HG03066 (cell line): ENCODE data around the gene GABPB2.

Experiments used
- ATAC-seq: cut with Tn5 transposase; IDR thresholded peaks from one replicate; pipeline ENCODE4 v1.9.1; 2021; ENCODE audit warnings: low read depth; ENCODE audit not compliant: unreplicated experiment

The GABPB2 gene

DNA sequence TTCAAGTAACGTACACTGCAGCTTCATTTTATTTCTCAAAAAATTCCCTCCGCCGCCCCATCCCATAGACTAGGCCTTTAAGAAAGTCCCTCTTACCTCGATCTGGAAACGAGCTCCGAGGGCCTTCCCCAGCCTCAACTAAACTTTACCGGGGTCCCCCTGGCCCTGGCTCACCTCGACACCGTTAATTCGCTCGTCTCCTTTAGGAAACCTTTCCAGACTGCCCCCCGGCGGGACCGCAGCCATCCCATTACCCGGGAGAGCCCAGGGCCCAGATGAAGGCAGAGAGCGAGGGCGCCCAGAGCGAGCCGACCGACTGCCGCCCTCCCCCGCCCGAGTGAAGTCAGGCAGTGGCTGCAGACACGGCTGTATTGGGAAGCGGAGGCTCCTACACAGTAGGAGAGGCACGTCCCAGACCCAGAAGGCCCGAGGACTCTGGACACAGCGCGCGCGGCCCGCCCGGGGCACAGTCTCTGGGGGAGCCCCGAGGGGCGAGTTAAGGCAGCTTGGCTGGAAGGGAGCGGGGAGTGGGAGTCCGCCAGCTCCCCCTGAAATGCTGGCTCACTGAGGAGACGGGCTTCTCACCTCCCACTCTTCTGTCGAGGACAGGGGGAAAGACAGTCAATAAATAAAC, 61.3 kb downstream of the GABPB2 start:
- ATAC-seq = no peak

DNA sequence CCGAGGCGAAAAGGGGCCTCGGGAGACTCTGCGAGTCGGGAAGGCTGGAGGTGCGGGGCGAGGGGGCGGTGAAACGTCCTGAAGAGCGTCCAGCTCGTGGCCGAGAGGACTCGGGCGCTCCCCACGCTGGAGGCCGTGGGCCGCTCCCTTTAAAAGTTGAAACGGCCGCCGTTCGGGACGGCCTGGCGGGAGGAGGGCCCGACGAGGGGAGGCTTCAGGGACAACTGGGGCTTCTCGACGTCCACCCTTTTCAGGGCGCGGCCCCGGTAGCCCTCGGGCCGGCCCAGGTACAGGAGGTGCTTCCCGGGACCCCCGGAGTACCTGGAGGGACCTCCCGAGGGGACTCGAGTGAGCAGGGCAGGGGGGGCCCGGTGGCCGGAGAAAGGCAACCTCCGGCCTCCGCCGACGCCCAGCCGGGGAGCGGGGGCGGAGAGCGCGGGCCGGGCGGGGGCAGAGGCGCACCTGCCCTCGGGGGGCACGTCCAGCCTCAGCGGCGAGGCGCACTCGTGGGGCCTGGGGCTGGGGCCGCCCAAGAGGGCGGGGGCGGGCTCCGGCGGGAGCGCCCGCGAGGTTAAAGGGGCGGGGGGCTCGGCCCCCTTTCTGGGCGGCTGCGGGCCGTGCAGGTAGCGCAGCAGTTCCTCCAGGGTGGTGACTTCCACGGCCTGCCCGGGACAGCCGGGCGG, 61.9 kb downstream of the GABPB2 start:
- ATAC-seq = no peak

GRCh38 chr1:151133018-151133806, 62.7 kb downstream of the GABPB2 start:
- no peak for ATAC-seq

GRCh38 chr1:151134396-151134795, 63.8 kb downstream of the GABPB2 start:
- ATAC-seq = no peak

- ATAC-seq = no peak
These were observed 64.4 kb downstream of the GABPB2 start for GRCh38 chr1:151134991-151135390.

DNA sequence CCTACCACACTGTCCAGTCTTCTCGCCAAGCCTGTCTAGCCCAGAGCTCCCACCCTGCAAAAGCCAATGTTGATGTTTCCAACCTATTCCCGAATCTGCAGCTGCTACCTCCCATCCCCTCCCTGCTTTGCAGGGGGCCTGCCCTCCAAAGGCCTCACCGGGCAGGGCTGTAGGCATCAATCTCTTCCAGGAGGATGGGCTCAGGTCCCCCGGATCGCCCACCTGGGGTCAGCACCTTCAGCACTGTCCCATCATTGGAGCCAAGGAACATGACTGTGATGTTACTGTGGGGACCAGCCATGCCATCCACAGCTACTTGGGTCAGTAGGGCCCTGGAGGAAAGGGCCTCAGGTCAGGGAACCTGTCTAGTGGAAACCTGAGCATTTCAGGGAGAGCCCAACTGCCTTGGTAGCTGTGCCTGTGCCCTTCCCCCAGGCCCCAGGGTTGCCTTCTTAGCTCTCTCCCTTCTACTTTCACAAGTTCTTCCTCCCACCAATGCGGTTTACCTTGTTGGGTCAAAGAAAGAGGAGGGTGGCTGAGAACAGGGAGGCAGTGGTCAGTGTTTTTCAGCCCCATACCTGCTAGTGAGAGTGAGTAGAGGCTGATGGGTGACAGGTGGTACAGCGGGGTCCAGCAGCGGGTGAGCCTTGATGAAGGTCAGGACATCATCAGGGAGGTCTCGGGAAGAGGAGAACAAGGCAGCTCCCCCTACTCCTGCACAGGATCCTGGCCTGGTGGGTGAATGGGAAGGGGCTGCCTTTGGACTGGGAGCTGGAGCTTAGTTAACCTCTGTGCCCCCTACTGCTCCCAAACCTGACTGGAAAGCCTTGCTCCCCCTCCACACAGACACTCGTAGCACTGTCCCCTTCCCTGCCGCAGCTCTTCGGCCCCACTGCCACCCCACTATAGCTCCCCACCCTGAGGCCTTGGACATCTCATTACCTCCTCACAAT, 65.1 kb downstream of the GABPB2 start:
- no peak for ATAC-seq

DNA sequence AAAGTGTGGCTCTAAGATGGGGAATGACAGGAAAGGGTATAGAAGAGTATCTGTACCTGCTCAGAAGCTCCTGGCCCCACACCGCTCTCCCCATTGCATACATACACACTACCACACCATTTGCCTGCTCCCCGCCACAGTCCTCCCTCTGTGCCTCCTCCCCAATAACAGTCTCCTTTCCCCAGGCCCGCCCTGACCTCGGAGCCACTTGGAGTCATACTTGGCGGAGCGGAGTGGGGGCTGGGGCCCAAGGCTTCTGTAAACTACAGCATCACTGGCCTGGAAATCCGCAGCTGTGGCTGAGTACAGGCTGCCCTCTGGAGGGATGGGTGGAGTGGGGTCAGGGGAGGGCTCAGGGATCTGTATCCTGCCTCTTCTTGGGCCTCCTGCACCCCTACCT, 67.2 kb downstream of the GABPB2 start:
- ATAC-seq = no peak

GRCh38 chr1:151142411-151143056, 72.0 kb downstream of the GABPB2 start:
- no peak for ATAC-seq

DNA sequence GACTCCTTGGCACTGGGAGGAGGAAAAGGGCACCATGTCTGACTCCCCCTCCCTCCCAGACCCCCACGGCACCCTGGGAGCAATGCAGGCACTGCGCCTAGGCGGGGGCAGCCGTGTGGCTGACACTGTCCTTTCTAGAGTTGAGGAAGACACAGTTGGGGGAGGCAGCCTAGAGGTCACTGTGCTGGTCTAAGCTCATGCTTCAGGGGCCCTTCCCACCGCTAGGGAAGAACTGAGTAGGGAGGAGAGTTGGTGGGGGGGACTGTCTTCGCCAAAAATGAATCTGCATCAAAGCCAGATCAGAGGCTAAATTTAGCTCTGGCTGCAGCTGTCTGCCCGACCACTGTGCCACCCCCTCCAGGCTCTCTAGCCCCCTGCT, 72.5 kb downstream of the GABPB2 start:
- ATAC-seq = no peak

GRCh38 chr1:151143986-151144385, 73.4 kb downstream of the GABPB2 start:
- ATAC-seq = no peak

DNA sequence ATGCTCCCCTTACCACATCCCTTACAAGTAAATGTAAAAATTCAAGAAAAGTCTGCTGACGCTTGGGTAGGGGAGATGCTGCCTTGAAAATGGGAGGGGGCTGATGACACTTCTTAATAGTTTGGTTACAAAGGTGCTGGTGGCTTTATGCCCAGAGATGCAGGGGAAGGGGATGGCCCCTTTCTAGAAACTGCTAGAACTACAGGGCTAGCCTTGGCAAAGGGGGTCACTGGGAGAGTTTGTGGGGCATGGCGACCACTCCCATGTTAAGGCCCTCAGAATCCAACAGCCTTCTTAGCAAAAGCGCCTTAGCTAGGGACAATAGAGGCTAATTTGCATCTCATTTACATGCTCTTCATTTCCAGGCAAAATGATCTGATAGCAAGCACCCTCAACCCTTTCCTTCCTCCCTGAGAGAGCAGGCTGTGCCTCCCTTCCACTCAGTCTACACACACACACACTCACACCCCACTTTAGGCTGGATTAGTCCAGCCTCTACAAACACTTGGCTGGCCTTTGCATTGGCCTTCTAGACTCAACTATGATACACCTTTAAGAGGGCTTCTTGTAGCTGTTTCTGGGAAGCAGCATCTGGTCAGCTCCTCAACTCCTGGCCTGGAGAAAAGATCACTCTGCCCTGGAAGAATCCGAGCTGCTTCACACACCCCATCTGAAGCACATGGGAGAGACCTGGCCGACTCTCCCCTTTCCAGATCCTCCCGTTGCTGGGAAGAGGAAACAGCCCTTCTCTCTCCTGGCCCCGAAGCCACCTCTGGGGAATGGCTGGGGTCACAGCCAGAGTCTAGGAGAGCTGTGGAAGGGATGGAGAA, 74.1 kb downstream of the GABPB2 start:
- no peak for ATAC-seq

GRCh38 chr1:151145304-151146071, 74.9 kb downstream of the GABPB2 start:
- no peak for ATAC-seq

DNA sequence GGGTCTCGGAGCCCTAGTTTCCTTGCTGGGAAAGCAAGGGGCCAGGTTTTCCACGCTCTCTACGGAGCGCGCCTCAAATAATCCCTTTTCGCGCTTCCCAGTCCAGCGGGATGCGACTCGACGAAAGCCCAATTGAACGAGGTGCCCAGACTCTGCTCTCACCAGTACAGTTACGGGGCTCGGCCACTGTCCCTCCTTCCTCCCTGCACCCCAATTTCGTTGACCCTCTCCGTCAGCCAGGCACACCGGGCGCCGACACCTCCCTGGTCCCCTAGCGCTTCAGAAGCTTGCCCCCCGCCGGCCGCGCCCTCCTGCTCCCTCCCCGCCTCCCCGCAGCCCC, 75.5 kb downstream of the GABPB2 start:
- ATAC-seq = peak; percentile 8

GRCh38 chr1:151146412-151147131, 76.0 kb downstream of the GABPB2 start, which contains the start of gene SEMA6C:
SEMA6C (minus strand) TSS chr1:151146631; CDS start chr1:151142621, 4,010 bp downstream.
- ATAC-seq = peak; percentile 95

GRCh38 chr1:151147132-151147503, 76.6 kb downstream of the GABPB2 start:
- ATAC-seq = no peak

DNA sequence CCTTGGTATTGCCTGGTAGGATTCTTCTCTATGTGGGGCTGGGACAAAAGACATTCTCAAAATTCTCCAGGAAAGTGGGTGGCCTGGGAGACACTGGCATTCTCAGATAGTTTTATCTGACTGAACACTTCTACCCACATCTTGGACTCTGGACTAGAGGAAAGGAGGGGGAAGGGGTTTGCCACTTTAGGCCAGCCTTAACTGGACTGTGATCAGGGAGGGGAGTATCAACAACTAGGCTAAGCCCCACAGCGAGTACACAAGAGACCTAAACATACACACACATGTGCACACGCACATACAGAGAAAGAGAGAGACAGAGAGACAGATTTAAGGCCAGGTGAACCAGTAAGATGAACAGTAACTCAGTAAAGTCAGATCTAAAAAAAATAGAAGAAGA, 77.1 kb downstream of the GABPB2 start:
- ATAC-seq = no peak

DNA sequence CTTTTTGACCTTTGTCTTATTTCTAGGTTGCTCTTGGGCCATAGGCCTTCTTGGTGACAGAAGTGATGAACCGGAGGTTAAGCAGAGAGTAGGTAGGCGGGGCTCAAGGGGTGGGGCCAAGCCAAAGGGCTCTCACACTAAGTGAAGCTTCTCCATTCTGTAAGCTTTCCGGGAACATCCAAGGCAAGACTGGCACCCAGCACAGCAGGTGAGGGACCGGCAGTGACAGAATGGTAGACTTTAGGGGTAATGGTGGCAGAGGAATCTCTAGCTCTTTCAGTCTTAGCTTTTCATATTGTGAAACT, 85.9 kb downstream of the GABPB2 start, which contains the start of gene TNFAIP8L2:
TNFAIP8L2 (plus strand) TSS at position 135 of the 305 bp plus-strand sequence. CDS start 2,049 bp downstream, outside the sequence.
- peak; percentile 84 for ATAC-seq

GRCh38 chr1:151157067-151157531, 86.5 kb downstream of the GABPB2 start:
- ATAC-seq = no peak
